ENCODE results near the gene PORCN. TPM values are rescaled to one million over a fixed set of nuclear protein-coding genes. Genes with fewer than 3 reads are reported as not detected.

Gene PORCN
- 10 to 100 TPM; 20.9 to 22.0 TPM for total RNA-seq

DNA sequence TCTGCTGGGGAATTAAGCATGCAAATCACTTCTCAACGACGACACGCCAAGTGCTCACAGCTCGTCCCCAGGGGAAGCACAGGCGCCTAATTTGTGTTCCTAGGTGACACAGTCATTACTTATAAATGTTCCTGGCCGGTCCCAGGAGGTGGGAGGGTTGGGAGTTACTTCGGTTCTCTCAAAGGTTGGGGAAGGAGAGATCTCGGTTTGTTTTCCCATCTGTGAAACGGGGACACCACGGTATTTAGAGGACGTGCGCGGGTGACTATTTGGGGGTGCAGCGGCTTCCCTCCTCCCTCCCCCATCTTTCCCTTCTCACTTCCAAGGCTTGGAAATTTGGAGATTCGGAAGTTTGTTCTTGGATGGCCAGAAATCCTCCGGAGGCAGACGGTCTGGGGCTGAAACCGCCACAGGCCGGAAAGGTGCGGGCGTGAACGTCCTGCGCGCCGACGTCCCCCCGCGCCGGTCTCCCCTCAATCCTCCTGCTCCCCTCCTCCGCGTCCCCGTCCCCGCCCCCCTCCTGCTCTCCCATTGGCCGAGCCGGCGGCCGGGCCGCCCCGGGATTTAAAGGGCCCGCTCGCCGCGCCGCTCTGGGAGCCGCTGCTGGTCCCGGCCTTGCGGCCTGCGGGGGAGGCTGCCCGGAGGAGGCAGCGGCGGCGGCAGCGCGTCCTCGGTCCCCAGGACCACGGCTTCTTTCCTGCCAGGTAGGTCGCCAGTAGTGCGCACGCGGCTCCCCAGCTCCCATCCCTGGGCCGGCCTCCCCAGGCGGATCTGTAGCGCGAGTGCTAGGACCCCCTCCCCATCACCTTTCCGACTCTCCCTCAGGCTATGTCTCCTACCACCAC lies at the start of gene PORCN:
Gene PORCN (plus strand): TSS at position 593 of the 845 bp plus-strand sequence. CDS start 829 bp downstream, outside the sequence.

DNA sequence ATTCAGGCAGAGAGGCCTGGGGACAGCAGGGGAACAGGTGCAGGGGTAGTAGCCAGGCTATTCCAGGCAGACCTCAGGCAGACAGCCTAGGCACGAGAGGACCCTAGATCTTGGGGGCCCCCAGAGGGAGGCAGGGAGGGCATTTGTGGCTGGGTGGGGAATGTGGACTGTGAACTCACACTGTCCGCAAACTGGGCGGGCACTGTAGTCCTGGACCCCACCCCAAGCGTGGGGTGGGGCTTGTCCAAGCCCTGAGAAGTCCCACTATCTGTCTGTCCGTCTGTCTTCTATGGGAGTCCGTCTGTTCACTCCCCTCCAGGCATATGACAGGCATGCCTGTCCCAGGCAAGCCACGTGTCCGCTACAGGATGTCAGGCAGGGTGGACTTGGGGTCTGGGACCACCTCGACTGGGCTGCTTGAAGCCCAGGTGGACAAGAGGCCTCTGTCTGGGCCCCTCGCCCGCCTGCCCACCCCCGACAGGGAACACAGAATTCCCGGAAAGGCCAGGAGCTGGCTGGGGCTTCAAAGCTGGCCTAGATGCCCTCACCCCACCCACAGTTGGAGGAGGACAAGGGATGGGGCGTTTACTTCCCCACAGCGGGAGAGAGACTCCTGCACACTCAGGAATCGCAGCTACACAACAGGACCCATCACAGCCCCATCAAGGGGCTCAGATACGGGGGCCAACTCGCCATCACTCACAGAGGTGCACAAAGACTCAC lies 38.5 kb upstream of the PORCN start, which contains the start of gene SLC38A5:
Gene SLC38A5 (minus strand): TSS at position 151 of the 723 bp plus-strand sequence. CDS start 2,336 bp downstream, outside the sequence.

DNA sequence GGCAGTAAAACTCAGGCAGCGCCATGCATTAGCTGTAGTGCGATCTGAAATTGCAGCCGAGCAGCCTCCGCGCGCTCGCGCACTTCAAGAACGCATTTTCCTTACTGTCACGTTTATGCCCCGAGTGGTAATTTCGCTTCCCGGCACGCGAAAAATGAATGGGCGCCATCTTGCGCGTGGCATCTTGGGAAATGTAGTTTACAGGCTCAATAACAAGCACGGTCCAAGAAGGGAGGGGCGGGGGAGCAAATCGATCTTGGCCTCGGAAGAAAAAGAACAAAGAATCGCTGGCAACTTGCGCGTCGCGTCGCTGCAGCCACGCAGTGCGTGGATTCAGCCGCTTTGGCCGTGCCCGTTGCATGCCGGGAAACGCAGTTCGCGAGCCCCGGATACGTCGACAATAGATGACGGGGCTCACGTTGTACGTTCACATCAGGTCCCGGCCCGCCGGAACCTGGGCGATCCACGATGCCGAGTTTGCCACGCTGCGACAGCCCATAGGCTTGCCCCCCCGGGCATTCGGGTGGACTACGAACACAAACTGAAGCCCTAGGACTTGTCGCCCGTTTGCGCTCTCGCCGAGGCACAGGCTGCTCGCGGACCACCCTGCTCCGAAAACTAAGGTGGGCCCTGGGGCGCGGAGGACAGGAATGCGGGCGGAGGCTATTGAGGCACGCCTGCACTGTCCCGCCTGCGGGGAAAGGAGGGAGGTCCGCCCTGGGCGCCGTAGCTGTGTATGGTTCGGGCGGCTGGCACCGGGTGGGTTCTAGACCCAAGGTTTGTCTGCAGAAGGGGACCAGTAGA lies 32.8 kb upstream of the PORCN start, which contains the start of gene FTSJ1:
Gene FTSJ1 (plus strand): TSS at position 426 of the 804 bp plus-strand sequence. CDS start 1,849 bp downstream, outside the sequence.

DNA sequence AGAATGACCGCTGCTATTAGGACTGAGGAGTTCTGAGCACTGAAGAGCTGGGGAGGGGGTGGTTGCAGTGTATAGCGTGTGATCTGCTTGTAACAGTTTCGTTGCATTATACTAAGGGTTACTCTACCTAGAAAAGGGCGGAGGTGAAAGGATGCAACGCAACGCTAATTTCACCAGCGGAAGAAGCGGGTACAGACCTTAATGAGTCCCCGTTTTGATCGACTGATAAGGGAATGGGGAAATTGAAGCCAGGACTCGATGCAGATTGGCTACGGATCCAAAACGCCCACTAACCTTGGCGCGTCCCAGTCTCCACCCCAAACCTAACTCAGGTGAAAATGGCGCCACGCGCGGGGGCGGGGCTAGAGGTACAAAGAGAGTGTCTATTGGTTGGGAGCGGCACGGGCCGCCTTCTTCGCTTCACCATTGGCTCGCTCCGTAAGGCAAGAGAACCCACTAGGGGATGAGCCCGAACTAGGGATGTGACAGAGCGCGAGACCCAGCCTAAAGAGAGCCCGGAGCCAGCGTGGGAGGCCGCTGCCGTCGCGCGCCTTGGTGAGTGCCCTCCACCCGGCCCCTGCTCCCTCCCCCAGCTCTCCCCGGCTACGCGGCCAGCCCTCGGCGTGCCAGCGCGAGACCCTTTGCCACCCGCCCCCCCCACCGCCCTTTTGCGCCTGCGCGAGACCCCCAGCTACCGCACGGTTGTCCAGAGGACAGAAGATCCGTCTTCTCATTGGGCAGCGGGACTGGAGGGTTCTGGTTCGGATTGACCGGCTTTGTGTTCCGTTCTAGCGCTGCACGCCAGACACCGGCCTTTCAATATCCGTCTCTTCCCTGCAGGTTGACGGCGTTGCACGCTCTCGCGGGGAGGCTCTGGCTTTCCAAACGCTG lies 12.8 kb downstream of the PORCN start, which contains the start of gene EBP:
Gene EBP (plus strand): TSS at position 456 of the 891 bp plus-strand sequence. CDS start 1,964 bp downstream, outside the sequence.

DNA sequence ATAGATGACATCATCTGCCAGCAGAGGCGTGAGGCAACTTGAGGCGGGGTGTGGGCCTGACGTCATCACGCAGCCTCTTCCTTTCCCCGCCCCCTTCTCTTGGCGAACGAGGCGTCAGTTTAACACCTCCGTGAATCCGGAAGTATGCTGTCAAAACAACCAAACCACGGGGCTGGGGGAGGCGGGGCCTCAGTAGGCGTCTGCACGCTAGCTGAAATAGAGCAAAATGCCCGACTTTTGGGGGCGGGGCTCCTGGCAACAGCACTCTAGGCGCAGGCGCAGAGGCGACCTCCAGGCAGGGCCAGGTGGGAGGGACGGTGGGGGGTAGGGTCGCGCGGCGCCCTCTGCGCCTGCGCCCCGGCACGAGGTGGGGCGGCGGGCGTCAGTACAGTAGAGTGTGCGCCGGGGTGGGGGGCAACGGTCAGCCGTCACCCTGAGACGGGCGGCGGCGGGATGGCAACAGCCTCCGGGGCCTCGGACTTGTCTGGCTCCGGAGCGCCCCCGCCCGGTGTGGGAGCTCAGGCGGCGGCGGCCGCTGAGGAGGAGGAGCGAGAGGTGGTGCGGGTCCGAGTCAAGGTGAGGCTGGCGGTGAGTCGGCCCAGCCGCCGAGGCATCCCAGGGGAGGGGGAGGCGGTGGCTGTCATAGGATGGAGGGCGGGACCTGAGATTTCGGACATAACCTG lies 30.7 kb downstream of the PORCN start, which contains the start of gene TBC1D25:
Gene TBC1D25 (plus strand): TSS at position 370 of the 683 bp plus-strand sequence. CDS start 84 bp downstream, at position 454.

Other genes with a start within 250 kb of the PORCN start
- not detected for gene SSX3, start 152.3 kb upstream of the PORCN start, total RNA-seq
- gene SSX4, start 125.5 kb upstream of the PORCN start, total RNA-seq, result not detected
- not detected for gene SSX4B, start 97.0 kb upstream of the PORCN start, total RNA-seq
- 10 to 100 TPM; 70.9 to 73.0 TPM for gene SLC38A5, start 38.7 kb upstream of the PORCN start, total RNA-seq
- 10 to 100 TPM; 49.3 to 51.5 TPM for gene FTSJ1, start 32.8 kb upstream of the PORCN start, total RNA-seq
- gene EBP, start 12.8 kb downstream of the PORCN start, total RNA-seq, result 100 to 1,000 TPM; 262 to 288 TPM
- gene TBC1D25, start 30.7 kb downstream of the PORCN start, total RNA-seq, result 10 to 100 TPM; 19.5 to 20.5 TPM
- gene RBM3, start 65.5 kb downstream of the PORCN start, total RNA-seq, result 100 to 1,000 TPM; 267 to 273 TPM
- gene WDR13, start 88.5 kb downstream of the PORCN start, total RNA-seq, result 10 to 100 TPM; 54.1 to 56.9 TPM
- 100 to 1,000 TPM; 155 to 171 TPM for gene WAS, start 174.8 kb downstream of the PORCN start, total RNA-seq
- 10 to 100 TPM; 22.9 to 24.2 TPM for gene SUV39H1, start 187.7 kb downstream of the PORCN start, total RNA-seq

All from activated naive CD4-positive, alpha-beta T cell treated with anti-CD3 and anti-CD28 coated beads, Interleukin-2, amount 10 ng/mL, durations not matched to agents 5 hours and 36 hours (primary cell).